Tibial nerve (tissue), 3 donors: ENCODE results near the gene SLC25A21.

Source experiments
- POLR2A ChIP-seq, 2 donors: fragments of 450-650 bp; IDR thresholded peaks; one replicate each; pipeline ENCODE4 v1.6.1; 2017; ENCODE audit warnings: antibody characterized with exemption in 2 of 2, mild to moderate bottlenecking in 2 of 2, moderate library complexity in 2 of 2
- TF ChIP-seq, protein P1 (sequence below), 5 experiments: fragments of 200-600 bp in 3 of 5; fragments of 450-650 bp in 2 of 5; sonication (generic) in 3 of 5; IDR thresholded peaks; one replicate each; pipeline ENCODE4 v1.5.1; 2016 to 2019; ENCODE audit warnings: antibody characterized with exemption in 5 of 5, mild to moderate bottlenecking in 3 of 5, moderate library complexity in 2 of 5

DNA sequence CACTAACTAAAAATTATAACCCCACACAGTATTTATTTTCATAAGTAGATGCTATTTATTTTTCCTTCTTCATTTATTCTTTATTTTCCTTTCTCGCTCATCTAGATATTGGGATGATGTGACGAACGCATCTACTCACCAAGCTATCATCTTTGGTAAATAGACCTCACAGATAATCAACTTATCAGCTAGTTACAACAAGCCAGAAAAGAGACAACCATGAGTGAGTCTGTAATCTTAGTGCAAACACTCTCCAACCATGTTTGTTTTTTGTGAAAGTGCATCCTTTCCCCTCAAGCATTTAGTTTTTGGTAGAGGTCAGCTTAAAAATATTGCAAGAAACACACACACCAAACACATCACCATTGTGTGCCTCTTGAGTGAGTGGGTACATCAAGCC, 84.9 kb downstream of the SLC25A21 start:
- TF ChIP-seq POLR2A (IDR thresholded peaks at IDR 0.05) = no peak
- TF ChIP-seq, protein P1, sequence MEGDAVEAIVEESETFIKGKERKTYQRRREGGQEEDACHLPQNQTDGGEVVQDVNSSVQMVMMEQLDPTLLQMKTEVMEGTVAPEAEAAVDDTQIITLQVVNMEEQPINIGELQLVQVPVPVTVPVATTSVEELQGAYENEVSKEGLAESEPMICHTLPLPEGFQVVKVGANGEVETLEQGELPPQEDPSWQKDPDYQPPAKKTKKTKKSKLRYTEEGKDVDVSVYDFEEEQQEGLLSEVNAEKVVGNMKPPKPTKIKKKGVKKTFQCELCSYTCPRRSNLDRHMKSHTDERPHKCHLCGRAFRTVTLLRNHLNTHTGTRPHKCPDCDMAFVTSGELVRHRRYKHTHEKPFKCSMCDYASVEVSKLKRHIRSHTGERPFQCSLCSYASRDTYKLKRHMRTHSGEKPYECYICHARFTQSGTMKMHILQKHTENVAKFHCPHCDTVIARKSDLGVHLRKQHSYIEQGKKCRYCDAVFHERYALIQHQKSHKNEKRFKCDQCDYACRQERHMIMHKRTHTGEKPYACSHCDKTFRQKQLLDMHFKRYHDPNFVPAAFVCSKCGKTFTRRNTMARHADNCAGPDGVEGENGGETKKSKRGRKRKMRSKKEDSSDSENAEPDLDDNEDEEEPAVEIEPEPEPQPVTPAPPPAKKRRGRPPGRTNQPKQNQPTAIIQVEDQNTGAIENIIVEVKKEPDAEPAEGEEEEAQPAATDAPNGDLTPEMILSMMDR (IDR thresholded peaks at IDR 0.05) = no peak
